Tibial nerve (tissue), 4 donors: ENCODE measurements around the gene SSBP2.

Experiments
- EP300 ChIP-seq, 2 donors: sonication (generic); formaldehyde crosslinking; IDR thresholded peaks; one replicate each; pipeline ENCODE4 v1.6.1; 2017; ENCODE audit warnings: antibody characterized with exemption in 2 of 2, mild to moderate bottlenecking in 1 of 2
- POLR2A ChIP-seq, 2 donors: fragments of 450-650 bp; IDR thresholded peaks; one replicate each; pipeline ENCODE4 v1.6.1; 2017; ENCODE audit warnings: antibody characterized with exemption in 2 of 2, mild to moderate bottlenecking in 2 of 2, moderate library complexity in 2 of 2
- TF ChIP-seq, protein P1 (sequence below), 5 experiments: fragments of 200-600 bp in 3 of 5; fragments of 450-650 bp in 2 of 5; sonication (generic) in 3 of 5; IDR thresholded peaks; one replicate each; pipeline ENCODE4 v1.5.1; 2016 to 2019; ENCODE audit warnings: antibody characterized with exemption in 5 of 5, mild to moderate bottlenecking in 3 of 5, moderate library complexity in 2 of 5

- TF ChIP-seq, protein P1, sequence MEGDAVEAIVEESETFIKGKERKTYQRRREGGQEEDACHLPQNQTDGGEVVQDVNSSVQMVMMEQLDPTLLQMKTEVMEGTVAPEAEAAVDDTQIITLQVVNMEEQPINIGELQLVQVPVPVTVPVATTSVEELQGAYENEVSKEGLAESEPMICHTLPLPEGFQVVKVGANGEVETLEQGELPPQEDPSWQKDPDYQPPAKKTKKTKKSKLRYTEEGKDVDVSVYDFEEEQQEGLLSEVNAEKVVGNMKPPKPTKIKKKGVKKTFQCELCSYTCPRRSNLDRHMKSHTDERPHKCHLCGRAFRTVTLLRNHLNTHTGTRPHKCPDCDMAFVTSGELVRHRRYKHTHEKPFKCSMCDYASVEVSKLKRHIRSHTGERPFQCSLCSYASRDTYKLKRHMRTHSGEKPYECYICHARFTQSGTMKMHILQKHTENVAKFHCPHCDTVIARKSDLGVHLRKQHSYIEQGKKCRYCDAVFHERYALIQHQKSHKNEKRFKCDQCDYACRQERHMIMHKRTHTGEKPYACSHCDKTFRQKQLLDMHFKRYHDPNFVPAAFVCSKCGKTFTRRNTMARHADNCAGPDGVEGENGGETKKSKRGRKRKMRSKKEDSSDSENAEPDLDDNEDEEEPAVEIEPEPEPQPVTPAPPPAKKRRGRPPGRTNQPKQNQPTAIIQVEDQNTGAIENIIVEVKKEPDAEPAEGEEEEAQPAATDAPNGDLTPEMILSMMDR (IDR thresholded peaks at IDR 0.05), result no peak
- no peak for TF ChIP-seq EP300 (IDR thresholded peaks at IDR 0.05)
- no peak for TF ChIP-seq POLR2A (IDR thresholded peaks at IDR 0.05)
Observed at GRCh38 chr5:81544351-81545018, 206.4 kb downstream of the SSBP2 start.
